GM18498 (cell line): Measurements from ENCODE around the gene KCNN4.
"Not testable (repeated sequence)": the region's sequence is repeated elsewhere in the genome, so short reads cannot be mapped to it uniquely, and the experiment has no call there.

Source experiments
- ATAC-seq: cut with Tn5 transposase; IDR thresholded peaks from one replicate; pipeline ENCODE4 v1.9.1; 2021; ENCODE audit warnings: mild to moderate bottlenecking, moderate library complexity; ENCODE audit not compliant: unreplicated experiment

Gene KCNN4

DNA sequence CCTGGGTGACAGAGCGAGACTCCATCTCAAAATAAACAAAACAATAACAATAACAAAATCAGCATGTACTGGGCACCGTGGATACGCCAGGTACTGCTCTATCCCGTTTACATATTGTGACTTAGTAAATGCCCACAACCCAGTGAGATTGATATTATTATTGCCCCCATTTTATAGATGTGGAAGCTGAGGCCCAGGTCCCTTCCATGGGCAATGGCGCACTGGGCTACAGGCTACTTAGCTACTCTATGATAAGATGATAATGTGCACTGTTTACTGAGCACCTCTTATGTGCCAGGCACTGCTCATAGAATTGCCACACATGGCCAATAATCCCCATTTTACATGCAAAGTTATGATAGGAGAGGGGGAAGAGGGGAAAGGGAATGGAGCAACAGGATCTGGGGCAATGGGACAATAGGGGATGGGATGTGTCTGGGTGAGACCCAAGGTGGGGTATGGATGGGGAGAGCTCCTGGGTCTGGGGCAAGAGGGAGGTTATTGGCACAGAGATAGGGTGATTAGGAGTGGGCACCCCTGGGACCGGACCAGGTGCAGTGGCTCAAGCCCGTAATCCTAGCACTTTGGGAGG, 5.4 kb downstream of the KCNN4 start:
- no peak for ATAC-seq

DNA sequence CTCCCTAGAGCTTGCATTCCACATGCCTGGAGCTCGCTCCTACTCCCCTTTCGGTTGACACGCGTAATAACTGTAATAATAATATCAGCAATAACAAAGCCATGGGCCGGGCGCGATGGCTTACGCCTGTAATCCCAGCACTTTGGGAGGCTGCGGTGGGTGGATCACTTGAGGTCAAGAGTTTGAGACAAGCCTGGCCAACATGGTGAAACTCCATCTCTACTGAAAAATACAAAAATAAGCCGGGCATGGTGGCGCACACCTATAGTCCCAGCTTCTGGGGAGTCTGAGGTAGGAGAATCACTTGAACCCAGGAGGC, 5.9 kb downstream of the KCNN4 start:
- ATAC-seq: not testable (repeated sequence)

DNA sequence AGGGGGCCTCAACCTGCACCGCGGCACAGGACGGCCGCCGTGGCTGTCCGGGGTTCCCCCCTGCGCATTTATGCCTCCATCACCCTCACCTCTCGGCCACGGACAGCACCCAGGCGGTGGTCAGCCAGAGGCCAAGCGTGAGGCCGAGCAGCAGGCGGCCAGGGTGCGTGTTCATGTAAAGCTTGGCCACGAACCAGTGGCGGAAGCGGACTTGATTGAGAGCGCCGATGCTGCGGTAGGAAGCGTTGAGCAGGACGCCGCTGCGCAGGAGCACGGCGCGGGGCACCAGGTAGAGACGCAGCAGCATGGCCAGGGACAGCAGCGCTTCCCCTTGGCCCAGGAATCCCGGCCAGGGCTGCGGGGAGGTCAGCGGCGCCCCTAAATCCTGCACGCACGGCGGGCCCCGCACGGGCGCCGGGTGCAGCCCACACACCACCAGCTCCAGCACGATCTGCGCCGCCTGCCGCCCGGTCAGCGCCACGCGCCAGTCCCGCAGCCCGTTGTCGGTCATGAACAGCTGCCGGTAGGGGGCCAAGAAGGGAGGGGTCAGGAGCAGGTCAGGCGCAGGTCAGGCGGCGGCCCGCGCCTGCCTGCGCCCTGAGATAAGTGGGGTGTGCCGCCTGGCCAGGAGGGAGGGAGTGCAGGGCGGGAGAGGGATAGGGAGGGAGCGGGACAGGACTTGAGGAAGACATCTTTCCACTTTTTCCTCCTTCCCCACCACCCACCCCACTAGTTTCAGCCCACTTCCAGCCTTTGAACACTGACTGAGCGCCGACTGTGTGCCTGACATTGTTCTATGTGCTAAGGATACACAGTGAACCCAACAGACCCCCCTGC, 6.5 kb downstream of the KCNN4 start:
- ATAC-seq: no peak

DNA sequence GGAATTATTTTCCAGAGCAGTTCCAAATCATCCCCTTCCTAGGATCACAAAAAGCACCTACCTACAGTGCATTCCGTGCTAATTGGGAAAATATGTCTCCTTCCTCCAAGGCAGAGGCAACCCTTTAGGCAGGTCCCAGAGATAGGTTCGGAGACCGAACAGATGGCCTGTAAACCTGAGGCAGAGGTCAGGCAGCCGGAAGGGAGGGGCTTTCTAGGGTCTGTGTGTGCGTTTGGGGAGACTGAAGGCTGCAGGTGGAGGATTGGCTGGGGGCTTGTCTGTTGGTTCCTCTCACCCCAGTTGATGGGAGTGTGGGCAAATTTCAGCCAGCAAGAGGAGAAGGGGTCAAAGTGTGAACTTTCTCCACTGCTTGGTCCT, 7.1 kb downstream of the KCNN4 start:
- ATAC-seq: no peak

DNA sequence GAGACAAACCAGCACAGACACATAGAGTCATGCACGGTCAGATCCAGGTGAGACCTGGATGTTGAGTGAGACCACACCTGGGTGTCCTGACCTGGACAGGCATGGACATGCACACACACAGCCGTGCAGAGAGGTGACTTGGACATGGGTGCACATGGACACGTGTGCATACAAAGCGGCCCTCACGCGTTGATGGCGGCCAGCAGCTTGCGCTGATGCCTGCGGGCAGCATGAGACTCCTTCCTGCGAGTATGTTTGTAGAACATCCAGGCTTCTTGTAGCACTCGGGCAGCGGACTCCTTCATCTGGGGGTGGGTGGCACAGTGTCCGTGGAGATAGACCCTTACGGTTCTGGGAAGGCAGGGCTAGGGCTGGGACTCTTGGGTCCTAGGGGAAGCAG, 11.5 kb downstream of the KCNN4 start:
- no peak for ATAC-seq

DNA sequence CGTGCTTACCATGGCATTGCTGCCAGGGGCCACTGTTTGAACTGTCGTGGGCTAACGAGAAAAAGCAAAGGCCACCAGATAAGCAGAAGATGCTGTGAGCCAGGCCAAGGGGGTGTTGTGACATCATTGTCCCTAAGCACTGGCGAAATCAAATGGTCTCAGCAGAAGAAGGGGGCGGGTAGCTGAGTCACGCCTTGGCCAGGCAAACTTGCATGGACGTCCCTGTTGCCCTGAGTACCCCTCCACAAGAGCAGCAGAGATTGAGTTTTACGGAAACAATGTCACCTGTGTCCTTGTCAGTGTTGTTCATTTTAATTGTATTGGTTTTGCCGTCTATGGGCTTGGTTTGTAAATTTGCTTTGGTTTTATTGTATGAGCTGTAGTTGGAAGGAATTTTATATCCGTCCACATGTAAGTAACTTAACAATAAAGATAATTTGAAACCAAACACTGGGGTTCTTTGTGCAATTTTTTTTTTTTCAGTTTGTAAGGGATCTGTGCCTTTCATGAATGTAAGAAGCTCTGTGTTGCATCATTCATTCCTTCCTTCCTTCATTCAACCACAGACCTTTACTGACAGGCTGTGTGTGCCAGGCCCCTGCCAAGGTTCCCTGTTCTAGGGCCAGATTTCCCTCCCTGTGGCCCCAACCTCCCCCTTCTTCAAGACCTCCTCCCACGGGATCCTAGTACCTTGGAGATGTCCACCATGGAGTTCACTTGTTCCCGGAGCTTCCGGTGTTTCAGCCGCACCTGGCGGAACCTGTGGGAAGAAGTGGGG, 12.3 kb downstream of the KCNN4 start:
- no peak for ATAC-seq

DNA sequence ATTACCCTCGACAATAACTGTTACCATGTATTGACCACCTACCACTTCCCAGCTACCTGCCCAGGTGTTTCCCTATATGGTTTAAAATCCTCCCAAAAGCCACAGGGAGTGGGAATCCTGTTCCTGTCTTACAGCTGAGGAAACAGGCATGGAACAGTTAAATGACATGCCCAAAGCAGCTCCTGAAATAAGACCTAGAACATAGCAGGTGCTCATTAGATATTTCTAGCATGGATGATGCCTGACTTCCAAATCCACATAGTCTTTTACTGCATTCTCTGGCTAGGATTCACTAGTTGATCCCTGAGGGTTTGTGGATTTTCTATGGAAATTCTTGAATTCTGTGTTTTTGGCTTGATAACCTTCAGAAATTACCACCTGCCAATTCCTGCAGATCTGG, 13.0 kb downstream of the KCNN4 start:
- ATAC-seq: no peak

DNA sequence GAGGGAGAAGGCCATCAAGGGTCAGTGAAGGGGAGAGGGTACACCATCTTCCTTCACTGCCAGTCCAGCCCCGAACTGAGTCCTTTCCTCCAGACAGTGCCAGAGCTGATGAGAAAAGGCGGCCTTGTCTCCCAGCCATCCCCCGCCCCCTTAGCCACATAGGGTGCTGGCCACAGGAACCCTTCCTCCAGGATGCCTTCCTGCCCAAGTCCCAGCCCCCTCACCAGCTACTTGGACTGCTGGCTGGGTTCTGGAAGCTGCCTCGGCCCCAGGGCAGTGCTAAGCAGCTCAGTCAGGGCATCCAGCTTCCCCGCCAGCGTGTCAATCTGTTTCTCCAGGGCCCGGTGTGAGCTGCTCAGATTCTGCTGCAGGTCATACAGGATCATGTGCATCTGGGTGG, 13.5 kb downstream of the KCNN4 start:
- no peak for ATAC-seq

DNA sequence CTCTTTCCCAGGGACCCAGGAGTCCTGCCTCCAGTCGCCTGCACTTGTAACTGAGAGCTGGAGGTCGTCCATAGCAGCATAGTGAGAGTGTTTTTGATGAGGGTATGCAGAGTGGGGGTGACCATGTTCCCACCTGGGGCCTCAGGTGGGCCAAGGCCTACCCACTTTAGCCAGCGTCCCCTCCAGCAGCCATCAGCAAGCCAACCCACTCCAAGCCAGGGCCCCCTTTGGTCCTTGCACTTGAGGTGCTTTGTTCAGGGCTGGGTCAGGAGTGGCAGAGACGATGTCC, 14.1 kb downstream of the KCNN4 start:
- ATAC-seq: no peak

DNA sequence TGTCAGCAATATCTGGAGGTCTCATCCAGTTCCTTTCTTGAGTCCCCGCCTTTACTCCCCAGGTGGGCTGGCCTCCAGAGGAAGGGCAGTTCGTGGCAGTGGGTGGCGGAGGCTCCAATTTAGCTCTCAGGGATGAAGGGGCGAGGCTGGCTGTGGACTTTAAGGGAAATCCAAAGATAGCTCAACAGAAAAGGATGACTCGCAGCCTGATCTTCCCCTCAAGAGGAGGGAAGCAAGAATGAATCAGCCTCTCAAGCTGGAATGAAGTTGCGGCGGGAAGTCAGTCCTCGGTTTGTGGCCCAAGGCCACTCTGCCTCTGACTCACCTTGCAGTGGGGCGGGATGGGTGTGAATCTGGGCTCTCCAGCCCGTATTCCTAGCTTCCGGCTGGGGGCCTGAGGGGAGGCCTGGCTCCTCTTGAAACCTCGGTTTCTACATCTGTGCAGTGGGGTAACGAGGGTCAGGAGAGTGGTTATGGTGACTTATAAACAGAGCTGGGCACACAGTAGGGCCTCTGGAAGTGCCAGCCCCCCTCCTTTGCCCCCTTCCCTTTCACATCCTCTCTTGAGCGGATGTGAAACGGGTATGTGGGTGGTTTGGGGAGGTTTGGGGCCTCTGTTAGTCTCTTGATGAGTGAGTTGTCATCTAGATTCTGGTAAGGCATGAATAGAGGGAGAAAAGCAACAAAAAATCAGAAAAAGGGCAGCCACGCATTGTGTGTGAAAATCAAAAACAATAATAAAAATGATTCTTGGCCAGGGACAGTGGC, 15.5 kb downstream of the KCNN4 start:
- ATAC-seq: peak; percentile 76

DNA sequence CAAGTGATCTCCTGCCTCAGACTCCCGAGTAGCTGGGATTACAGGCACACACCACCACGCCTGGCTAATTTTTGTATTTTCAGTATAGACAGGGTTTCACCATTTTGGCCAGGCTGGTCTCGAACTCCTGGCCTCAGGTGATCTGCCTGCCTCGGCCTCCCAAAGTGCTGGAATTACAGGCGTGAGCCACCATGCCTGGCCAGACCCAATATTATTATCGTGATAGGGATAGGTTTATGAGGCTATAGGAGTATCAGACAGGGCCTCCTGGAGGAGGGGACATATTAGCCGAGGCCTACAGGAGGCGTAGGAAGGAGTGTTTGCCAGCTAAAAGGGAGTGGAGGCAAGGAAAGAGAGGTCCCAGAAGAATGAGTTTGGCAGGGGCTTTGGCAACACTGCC, 16.1 kb downstream of the KCNN4 start:
- not testable (repeated sequence) for ATAC-seq

DNA sequence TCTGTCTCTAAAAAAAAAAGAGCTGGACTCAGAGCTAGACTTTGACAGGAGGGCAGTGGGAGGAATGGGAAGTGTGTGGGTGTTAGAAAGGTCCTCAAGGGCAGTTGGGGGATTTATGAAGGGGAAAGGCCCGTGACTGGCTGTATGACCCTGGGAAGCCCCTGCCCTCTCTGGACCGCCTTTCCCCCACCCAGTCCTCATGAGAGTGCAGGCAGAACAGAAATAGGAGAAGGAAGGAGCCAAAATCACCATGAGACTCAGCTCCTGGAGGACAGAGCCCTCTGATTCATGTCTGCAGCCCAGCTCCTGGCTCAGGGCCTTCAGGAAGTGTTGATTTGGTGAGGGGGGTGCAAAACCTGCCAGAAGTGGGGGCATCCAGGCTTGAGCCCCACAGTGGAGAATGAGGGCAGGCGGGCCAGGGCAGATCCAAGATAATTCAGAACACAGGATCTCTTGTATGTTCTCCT, 17.3 kb downstream of the KCNN4 start:
- no peak for ATAC-seq

DNA sequence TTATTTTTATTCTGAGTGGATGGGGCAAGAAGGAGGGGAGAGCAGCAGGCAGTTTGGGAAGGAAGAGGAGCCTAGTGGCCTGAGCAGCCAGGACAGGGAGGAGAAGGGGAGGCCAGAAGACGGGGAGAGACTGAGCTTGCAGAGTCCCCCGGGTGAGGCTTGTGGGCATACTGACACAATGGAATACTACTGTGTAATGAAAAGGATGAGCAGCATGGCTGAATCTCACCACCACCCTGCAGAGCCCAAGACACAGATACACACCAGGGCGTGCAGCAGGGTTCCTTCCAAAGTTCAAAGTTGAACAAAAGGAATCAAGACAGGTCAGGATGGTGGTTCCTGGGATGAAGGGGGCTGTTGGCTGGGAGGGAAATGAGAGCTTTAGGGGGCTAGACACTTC, 18.0 kb downstream of the KCNN4 start:
- no peak for ATAC-seq

DNA sequence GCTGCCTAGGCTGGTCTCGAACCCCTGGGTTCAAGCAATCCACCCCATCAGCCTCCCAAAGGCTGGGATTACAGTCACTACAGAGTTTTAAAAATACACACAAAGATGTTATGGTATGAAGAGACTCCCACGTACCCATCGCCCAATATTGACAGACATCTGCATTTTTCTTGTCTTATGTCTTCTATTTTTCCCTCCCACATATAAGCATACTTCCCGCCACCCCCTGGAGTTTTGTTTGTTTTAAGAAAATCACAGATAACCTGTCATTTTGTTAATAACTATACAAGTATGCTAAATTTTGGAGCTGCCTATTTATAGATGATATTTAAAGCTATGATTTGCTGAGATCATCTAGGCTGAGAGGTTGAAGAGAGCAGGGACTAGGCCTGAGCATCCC, 19.8 kb downstream of the KCNN4 start:
- no peak for ATAC-seq

DNA sequence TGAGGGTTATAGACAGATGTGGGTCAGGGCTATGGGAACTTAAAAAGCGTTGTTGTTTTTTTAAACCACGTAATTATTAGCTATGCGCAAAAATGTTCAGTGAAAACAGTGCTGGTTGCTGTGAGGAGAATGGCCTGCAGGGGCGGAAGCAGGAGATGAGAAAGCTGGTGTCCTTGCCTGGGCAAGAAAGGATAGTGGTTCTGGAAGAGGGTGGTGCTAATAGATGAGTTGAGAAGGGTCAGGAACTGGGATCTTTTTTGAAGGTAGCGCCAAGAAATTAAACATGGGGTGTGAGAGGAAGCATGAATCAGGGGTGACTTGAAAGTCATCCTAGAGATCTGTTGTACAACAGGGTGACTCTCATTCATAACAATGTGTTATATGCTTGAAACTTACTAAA, 21.3 kb downstream of the KCNN4 start:
- no peak for ATAC-seq

DNA sequence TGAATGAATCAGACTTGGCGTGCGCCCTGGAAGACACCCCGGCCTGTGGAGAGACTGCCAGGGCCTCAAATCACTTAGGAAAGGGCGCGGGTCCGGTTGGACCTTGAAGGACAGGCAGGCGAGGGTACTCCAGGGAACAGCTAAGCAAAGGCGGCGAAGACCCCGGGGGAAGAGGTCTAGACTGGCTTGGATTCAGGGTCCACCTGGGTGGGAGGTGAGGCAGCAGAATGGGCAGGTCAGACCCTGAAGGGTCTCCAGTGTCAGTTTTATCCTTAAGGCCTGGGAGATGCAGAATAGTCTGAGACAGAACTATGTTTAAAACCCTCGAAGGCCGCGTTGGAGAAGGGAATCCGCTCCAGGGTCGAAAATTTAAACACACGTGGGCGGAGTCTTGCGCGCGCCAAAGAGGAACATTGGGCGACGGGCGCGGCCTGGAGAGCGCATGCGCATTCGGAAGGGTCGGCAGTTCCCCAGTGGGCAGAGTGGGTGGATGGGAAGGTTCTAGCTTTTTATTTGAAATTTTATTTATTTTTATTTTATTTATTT, 25.4 kb downstream of the KCNN4 start:
- peak; percentile 25 for ATAC-seq

DNA sequence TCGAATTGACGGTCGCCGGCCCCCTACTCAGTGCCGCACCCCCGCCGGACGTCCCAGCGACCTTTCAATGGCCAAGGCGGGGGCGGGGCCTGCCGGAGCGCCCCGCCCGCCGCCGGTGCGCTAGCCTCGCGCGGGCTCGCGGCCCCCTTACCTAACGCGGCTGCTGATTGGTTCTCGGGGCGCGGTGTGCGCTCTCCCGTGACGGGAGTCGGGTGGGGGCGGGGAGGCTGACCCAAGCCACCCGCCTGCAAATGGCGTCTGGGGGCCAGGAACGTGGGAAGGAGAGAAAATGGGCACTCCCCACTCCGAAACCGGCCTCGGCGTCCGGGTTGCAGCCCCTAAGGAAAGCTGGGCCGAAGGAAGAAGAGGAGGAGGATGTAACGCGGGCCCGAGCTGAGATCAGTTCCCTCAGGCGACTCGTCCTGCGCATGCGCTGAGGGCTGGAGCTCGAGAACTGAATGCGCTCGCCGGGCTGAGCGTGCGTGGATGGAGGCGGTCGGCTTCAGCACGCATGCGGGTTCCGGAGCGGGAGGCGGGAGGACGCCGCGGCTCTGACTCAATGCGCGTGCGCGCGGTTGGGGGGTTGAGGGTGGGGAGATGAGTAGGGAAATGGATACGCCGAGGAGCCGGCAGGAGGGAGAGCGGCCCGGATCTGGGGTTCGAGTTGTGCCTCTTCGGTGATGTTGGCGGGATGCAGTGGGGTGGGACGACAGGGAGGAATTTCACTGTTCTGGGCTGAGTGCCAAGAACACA, 26.1 kb downstream of the KCNN4 start, which contains the start of gene SMG9:
SMG9 (minus strand) TSS at position 460 of the 753 bp plus-strand sequence. CDS start 4,221 bp downstream, outside the sequence.
- peak; percentile 74 for ATAC-seq

DNA sequence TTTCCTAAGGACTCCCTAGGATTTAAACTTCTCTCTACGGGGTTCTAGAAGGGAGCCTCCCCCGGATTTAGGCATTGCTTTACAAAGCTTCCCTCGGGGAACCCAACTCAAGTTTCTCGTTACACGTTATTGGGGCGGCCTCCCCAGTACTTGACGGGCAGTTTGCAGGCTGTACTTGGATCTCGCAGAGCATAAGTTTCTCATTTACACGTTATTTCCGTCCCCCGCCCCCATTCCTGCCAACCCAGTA, 26.6 kb downstream of the KCNN4 start:
- ATAC-seq: no peak

DNA sequence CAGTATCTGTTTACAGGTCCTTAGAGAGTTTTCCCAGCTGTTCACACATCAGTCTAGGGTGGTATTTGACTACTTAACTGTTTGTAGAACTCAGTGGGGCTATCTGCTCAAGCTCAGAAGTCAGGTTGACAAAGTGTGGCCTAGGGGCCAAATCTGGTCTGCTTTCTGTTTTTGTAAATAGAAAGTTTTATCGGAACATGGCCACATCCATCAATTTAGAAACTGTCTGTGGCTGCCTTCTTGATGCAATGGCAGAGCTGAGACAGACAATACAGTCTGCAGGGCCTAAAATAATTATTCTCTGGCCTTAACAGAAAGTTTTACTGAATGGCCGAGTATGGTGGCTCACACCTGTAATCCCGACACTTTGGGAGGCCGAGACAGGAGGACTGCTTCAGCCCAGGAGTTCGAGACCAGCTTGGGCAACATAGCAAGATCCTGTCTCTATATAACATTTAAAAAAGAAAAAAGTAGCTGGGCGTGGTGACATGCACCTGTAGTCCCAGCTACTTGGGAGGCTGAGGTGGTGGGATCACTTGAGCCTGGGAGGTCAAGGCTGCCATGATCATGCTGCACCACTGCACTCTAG, 28.4 kb downstream of the KCNN4 start:
- no peak for ATAC-seq
